Stimulated activated CD4-positive, alpha-beta T cell treated with anti-CD3 and anti-CD28 coated beads, Interleukin-1b, Interleukin-23, amount 100 ng/mL, for 48 hours (primary cell): ENCODE measurements around the gene PREB.

ENCODE experiments used
- DNase-seq: peaks from one replicate; pipeline ENCODE4 v3.0.0-alpha.2; 2020

Gene PREB

DNA sequence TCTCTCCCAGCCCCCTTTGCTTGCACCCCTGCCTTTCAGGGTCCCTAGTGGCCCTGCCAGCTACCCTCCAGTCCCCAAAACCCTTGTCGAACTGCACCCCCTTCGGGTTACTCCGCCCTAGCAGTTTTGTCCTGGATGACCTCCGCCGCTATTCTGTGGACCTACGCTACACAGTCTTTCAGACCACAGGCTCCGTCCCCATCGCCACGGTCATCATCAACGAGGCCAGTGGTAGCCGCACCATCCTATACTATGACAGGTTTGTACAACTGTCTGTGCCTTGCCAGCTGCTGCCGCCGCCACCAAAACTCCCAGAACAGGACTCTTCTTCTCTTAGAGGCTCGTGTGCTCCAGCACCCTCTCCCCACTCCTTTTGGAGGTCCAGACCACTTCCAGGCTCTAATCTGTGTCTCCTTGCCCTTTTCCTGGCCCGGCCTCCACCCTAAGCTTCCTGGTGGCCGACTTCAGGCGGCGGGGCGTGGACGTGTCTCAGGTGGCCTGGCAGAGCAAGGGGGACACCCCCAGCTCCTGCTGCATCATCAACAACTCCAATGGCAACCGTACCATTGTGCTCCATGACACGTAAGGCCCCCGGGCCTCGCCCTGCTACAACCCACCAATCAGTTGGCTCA, 40.0 kb downstream of the PREB start:
- DNase-seq, result no peak

DNA sequence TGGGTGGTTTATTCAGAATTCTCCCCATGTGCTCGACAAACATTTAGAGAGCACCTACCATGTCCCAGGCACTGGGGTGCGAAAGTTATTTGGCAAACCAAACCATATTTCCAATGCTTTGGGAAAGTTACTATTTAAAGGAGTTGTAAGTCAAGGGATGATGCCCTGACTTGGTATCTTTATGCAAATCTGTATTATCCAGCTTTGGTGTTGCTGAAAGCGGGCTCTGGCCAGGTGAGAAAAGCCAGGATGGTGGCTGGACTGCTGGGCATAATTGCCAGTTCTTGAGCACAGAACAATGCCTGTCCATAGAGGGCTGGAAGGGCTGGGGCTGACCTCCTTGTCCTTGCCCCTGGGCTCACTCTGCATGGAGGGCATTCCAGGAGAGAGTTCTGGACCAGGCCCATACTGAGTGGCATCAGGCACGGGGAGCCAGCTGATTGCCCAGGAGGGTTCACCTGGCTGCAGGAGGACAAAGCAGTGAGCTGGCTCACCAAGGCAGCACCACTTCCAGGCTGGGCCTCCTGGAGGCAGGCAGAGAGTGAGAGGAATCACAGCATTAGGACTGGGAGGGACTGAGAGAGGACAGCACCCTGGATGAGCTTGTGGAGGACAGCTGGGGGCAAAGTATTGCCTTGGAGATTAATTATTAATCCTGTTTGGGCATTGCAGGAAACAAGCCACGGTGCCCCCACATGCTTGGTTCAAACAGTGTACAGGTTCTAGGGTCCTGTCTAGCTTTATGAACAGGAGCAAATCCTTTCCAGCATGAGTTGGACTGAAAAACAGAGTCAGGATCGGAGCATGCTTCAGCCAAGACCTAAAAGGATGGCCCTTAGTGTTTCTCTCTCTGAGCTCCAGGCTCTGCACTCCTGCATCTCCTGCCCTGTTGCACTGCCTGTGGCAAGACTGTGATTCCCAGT, 40.7 kb downstream of the PREB start:
- DNase-seq, result no peak

DNA sequence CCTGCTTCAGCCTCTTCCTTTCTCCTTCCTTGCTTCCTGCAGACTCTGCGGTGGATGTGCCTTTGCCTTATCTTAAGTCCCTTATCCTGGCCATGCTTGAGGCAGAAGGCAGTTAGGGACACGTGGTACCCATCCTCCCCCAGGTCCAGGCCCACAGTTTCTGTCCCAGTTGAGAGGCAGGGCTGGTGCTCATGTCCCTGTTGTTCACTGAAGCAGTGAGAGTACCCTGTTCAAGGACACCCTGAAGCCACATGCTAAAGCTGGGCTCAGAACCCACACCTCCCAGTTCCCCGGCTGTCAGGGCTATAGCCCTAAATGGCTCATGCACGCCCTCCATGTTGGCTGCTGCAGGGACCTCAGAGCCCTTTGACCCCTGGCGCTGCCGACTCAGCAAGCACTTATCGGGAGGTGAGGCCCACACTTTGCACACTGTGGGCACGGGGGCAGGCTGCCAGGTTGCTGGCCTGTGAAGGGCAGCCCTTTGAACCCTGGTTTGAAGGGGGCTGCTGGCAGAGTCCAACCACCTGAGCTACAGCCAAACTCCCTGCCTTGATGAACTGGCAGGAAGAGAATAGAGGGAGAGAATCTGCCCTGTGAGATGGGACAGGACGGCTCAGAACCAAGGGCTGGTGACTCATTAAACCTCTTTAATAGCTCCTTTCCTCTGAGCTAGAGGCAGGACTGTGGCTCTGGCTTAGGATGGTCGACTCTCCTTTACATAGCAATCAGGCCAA, 41.6 kb downstream of the PREB start:
- DNase-seq, result no peak

DNA sequence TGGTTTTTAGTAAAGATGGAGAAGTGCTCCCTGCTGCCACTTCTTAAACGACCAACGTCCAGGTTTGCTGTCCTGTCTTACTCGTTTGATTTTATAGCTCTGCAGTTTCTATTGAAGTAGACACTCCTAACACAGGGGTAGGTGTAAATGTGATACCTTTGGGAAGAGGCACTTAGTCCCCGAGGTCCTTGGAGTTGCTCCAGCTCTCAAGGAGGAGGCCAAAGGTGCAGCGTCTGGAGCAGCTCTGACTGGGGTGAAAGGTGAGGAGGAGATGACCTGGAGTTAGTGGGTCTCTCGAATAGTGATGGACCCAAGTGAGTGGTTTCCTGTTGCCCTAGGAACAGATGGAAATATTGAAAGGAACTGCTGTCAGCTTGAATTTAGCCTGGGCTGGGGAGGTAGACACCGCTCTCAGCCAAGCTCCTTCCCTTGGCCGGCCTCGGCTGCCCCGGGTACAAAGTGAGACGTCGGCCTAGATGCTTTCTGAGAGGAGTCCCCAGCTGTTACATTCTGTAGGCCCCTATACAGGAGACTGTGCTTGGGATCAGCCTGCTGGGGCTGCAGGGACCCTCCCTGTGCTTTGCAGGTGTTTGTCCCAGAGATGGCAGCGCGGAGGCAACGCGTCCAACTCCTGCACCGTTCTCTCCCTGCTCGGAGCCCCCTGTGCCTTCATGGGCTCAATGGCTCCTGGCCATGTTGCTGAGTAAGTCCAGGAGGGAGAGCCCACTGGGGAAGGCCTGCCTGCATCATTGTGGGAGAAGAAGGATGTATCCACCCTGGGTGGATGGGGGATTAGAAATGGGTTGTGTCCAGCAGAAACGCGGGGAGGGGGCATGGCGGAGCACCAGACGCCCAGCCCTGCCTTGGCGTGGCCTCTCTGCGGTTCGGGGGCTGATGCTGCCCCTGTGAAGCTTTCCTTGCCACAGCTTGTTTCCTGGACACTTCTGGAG, 42.4 kb downstream of the PREB start:
- no peak for DNase-seq

DNA sequence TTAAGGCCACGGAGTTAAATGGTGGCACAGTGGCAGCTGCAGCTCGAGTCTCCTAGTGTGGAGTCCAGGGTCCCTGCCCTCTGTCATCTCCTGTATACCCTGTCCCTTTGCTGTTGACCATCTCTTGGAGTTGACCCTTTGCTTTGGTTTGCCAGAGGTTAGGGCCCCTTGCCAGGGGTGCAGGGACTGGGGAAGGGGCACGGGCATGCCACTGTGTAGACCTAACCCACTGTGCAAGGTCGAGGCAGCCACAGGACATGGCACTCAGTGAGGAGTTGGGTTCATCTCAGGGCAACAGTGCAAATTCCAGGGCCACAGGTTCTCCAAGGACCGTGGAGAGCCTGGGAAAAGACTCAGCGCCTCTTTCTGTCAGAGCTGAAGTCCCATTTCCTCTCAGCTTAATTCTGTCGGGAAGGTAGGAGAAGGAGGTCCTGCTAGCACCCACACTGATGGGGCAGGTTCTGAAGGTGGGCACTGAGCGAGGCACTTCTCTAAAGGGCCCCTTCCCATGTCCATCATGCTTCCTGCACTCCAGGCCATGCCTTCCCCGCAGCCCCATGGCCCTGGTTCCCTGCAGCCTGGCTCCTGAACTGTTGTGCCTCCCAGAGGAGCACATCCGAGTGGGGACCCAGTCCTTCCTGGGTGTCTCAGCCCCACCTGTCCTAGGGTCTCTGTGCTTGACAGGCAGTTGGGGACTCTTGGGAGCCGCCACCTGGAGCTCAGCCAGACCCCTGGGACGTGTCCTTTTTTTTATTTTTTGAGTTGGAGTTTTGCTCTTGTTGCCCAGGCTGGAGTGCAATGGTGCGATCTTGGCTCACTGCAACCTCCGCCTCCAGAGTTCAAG, 45.1 kb downstream of the PREB start:
- no peak for DNase-seq

DNA sequence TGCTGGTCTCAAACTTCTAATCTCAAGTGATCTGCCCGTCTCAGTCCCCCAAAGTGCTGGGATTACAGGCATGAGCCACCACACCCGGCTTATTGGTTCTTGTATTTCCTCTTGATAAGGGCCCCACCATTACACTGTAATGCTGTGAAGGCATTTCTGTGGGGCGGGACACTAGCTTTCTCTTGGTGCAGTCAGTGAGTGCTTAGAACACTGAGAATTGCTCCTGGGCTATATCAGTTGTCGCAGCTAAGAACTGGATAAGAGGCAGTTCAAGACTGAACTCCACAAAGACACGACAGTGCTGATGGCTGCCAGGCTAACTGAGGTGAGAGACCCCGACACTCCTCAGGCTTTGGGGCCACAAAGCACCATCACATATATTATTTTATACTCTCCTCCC, 45.8 kb downstream of the PREB start:
- DNase-seq, result no peak

DNA sequence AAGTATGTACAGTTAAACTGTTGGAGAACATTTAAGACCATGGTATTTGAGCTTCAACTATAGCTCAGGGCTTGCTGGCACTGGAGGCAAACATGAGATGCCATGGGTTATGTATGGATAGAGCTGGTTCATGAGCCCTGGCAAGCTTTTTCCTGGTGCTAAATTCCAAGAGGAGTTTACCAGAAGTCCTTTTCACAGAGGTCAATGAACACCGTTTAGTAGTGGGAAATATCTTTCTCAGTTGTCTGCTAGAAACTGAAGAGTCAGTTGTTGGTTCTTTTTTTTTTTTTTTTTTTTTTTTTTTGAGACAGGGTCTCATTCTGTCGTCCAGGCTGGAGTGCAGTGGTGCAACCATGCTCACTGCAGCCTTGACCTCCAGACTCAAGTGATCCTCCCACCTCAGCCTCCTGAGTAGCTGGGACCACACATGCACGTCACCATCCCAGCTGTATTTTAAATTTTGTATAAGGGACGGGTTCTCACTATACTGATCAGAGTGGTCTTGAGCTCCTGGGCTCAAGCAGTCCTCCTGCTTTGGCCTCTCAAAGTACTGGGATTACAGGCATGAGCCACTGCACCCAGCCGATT, 46.5 kb downstream of the PREB start:
- no peak for DNase-seq

DNA sequence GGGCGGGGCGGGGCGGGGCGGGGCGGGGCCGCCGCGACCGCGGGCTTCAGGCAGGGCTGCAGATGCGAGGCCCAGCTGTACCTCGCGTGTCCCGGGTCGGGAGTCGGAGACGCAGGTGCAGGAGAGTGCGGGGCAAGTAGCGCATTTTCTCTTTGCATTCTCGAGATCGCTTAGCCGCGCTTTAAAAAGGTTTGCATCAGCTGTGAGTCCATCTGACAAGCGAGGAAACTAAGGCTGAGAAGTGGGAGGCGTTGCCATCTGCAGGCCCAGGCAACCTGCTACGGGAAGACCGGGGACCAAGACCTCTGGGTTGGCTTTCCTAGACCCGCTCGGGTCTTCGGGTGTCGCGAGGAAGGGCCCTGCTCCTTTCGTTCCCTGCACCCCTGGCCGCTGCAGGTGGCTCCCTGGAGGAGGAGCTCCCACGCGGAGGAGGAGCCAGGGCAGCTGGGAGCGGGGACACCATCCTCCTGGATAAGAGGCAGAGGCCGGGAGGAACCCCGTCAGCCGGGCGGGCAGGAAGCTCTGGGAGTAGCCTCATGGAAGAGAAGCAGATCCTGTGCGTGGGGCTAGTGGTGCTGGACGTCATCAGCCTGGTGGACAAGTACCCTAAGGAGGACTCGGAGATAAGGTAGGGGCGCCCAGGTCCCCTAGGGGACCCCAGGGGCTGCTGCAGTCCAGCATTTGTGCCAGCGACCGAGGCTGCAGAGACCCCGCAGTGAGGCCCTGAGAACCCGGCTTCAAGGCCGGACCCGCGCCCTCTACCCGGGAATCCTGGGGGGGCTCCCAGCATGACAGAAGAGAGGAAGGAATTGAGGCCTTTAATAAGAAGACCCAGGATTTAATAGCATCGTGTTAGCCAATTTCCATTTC, 47.5 kb downstream of the PREB start, which contains the start of gene KHK:
Gene KHK (plus strand): TSS at position 49 of the 870 bp plus-strand sequence. CDS start 488 bp downstream, at position 537.
- DNase-seq, result peak; percentile 32

DNA sequence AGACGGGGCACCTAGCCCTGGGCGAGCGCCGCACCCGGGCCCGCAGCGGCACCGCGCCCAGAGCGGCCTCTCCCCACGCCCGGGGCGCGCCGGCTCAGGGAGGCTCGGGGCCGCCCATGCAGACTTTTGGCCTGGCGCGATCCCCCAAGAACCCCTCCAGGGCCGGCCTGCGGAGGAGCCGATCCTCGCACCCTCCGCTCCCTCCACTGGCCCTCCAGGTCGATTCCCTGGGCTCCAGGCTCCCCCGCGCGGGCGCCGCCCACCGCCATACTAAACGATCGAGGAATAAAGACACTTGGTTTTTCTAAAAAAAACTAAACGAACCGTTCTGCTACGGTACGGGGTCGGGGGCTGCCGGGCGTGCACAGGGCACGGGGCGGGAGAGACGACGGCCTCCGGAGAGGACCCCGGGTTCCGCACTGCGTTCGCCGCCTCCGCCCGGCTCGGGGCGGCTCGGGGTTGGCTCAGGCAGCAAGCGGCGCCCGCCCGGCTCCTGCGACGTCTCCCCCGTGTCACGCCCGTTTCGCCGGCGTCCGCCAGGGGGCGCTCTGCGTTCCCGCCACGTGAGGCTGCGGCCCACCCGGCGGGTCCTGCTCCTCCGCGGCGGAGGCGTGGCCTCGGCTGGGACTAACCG, 48.2 kb downstream of the PREB start:
- peak; percentile 97 for DNase-seq

DNA sequence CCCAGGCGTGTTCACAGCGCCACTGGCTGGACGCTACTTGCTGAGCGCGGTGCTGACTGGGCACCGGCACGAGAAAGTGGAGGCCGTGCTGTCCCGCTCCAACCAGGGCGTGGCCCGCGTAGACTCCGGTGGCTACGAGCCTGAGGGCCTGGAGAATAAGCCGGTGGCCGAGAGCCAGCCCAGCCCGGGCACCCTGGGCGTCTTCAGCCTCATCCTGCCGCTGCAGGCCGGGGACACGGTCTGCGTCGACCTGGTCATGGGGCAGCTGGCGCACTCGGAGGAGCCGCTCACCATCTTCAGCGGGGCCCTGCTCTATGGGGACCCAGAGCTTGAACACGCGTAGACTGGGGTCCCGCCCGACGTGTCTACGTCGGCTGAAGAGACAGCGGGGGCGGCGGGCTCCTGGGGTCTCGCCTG, 48.8 kb downstream of the PREB start:
- no peak for DNase-seq

DNA sequence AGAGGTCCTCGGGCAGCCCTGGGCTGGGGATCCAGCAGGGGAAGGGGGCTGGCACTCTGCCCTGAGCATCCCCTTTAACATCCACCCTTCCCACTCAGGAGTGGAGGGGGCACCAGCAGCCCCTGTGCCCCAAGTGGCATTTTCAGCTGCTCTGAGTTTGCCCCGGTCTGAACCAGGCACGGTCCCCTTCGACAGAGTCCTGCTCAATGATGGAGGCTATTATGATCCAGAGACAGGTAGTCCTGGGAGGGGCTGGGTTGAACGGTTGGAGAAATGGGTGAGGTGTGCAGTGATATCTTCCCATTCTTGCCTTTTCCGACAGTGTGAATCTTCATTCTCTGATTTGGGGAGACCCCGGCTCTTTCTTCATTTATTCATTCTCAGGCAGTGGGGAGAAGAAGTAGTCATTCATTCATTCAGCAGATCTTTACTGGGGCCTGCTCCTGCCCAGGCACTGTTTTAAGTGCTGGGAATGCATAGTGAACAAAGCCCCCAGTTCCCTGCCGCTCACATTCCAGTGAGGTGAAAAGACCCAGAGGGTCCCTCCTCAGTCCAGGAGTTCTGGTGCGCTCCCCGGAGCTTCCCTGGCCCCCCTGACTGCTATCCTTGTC, 49.3 kb downstream of the PREB start:
- no peak for DNase-seq

DNA sequence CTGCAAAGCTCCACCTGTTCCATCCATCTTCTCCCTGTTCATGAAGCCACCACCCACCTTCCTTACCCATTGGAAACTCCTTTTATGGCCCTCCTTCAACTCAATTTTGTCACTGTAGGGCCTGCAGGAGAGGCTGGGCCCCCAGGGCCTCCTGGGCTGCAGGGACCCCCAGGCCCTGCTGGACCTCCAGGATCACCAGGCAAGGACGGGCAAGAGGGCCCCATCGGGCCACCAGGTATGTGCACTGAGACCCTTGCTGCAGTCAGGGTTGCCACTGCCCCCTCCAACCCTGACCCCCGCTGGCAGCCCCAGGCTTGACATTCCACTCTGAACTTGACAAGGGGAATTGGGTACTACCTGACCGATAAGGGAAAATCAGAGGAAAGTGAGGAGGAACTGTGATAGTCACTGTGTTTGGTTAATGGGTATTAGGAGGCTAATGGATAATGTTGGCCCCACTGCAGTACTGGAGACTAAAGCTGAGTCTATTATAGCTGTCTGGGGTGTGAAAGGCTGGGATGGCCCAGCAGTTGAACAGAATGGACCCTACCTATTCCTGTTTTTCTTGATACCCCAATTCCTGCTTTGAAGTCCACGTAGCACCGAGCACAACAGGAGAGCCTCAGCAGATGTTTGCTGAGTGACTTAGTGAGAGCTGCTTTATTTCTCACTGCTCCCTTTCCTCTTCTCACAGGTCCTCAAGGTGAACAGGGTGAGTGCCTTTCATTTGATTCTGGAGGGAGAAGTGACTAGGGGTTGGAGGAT, 50.0 kb downstream of the PREB start:
- DNase-seq, result no peak

DNA sequence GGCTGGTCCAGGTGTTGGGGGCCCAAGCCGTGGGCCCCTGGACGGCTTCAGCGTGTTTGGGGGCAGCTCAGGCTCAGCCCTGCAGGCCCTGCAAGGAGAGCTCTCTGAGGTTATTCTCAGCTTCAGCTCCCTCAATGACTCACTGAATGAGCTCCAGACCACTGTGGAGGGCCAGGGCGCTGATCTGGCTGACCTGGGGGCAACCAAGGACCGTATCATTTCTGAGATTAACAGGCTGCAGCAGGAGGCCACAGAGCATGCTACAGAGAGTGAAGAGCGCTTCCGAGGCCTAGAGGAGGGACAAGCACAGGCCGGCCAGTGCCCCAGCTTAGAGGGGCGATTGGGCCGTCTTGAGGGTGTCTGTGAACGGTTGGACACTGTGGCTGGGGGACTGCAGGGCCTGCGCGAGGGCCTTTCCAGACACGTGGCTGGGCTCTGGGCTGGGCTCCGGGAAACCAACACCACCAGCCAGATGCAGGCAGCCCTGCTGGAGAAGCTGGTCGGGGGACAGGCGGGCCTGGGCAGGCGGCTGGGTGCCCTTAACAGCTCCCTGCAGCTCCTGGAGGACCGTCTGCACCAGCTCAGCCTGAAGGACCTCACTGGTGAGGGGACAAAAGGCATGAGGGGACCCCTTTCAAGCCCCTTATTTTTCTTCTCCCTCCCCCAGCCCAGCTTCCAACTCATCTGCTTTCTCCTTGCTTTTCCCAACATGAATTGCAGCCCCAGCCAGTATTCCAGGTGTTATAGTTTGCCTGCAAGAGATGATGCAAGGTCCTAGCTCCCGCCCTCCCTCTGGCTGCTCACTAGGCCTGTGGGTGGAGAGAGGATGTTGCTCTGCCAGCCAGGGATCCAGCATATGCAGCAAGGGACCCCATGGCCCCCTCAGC, 50.8 kb downstream of the PREB start:
- DNase-seq, result no peak

DNA sequence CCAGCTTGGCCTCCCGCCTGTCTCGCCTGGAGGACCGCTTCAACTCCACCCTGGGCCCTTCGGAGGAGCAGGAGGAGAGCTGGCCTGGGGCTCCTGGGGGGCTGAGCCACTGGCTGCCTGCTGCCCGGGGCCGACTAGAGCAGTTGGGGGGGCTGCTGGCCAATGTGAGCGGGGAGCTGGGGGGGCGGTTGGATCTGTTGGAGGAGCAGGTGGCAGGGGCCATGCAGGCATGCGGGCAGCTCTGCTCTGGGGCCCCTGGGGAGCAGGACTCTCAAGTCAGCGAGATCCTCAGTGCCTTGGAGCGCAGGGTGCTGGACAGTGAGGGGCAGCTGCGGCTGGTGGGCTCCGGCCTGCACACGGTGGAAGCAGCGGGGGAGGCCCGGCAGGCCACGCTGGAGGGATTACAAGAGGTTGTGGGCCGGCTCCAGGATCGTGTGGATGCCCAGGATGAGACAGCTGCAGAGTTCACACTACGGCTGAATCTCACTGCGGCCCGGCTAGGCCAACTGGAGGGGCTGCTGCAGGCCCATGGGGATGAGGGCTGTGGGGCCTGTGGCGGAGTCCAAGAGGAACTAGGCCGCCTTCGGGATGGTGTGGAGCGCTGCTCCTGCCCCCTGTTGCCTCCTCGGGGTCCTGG, 51.5 kb downstream of the PREB start:
- DNase-seq, result no peak

DNA sequence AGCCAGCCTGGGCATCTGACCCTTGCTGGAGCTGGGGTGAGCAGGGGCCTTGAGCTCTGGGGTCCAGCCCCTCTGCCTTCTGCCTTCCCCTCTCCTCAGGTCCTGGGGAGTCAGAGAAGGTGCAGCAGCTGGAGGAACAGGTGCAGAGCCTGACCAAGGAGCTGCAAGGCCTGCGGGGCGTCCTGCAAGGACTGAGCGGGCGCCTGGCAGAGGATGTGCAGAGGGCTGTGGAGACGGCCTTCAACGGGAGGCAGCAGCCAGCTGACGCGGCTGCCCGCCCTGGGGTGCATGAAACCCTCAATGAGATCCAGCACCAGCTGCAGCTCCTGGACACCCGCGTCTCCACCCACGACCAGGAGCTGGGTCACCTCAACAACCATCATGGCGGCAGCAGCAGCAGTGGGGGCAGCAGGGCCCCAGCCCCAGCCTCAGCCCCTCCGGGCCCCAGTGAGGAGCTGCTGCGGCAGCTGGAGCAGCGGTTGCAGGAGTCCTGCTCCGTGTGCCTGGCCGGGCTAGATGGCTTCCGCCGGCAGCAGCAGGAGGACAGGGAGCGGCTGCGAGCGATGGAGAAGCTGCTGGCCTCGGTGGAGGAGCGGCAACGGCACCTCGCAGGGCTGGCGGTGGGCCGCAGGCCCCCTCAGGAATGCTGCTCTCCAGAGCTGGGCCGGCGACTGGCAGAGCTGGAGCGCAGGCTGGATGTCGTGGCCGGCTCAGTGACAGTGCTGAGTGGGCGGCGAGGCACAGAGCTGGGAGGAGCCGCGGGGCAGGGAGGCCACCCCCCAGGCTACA, 52.3 kb downstream of the PREB start:
- DNase-seq, result no peak
